ENCODE data around the gene RPS6KA2. TPM values are rescaled to one million over a fixed set of nuclear protein-coding genes. Genes with fewer than 3 reads are reported as not detected.
A peak's percentile ranks its signal among the peaks of the same experiment; 100 is the strongest.

Gene RPS6KA2
- total RNA-seq, 1 experiment from 2014 or later = 7.2 TPM

- no peaks in the 10 kb centered on the region for H3K9me3 ChIP-seq (ENCODE audit: low read length)
- H3K9me2 ChIP-seq (replicated peaks; ENCODE audit: insufficient read depth, low read length) = no peaks in the 10 kb centered on the region
Measured at GRCh38 chr6:166377721-166378120, 249.3 kb downstream of the RPS6KA2 start.

GRCh38 chr6:166375013-166375412, 252.0 kb downstream of the RPS6KA2 start:
- Histone ChIP-seq H3K4me3 (ENCODE audit: low read length) (no peak overlapping the region), H2AFZ (ENCODE audit: low read length) (no peak overlapping the region), H3K36me3 (ENCODE audit: insufficient read depth, low read length) (no peaks in the 10 kb centered on the region; the same call in 1 of the 2 replicates), H3K9ac (ENCODE audit: low read length) (no peak overlapping the region), H3K79me2 (ENCODE audit: low read length) (peaks cover 52% of the 10 kb centered on the region), H3K9me3 (ENCODE audit: low read length) (no peaks in the 10 kb centered on the region), H3K4me1 (ENCODE audit: low read length) (peaks cover 7% of the 10 kb centered on the region), H4K20me1 (ENCODE audit: insufficient read depth, low read depth, low read length) (no peaks in the 10 kb centered on the region), H3K4me2 (ENCODE audit: low read depth, low read length, poor library complexity, severe bottlenecking) (no peak overlapping the region), H3K27me3 (ENCODE audit: low read length) (no peaks in the 10 kb centered on the region), H3K9me2 (replicated peaks; ENCODE audit: insufficient read depth, low read length) (no peaks in the 10 kb centered on the region), H3K27ac (ENCODE audit: low read length) (no peak overlapping the region)
- no peak for DNase-seq

More at GRCh38 chr6:166377721-166378120, 249.3 kb downstream of the RPS6KA2 start:
- Histone ChIP-seq H2AFZ (ENCODE audit: low read length) (no peak overlapping the region), H3K79me2 (ENCODE audit: low read length) (peaks cover 73% of the 10 kb centered on the region), H3K9ac (ENCODE audit: low read length) (no peak overlapping the region), H4K20me1 (ENCODE audit: insufficient read depth, low read depth, low read length) (no peaks in the 10 kb centered on the region), H3K4me3 (ENCODE audit: low read length) (no peak overlapping the region), H3K27ac (ENCODE audit: low read length) (no peak overlapping the region), H3K36me3 (ENCODE audit: insufficient read depth, low read length) (no peaks in the 10 kb centered on the region; the same call in 1 of the 2 replicates), H3K4me1 (ENCODE audit: low read length) (peaks cover 13% of the 10 kb centered on the region), H3K27me3 (ENCODE audit: low read length) (no peaks in the 10 kb centered on the region), H3K4me2 (ENCODE audit: low read depth, low read length, poor library complexity, severe bottlenecking) (no peak overlapping the region)
- DNase-seq = no peak

DNA sequence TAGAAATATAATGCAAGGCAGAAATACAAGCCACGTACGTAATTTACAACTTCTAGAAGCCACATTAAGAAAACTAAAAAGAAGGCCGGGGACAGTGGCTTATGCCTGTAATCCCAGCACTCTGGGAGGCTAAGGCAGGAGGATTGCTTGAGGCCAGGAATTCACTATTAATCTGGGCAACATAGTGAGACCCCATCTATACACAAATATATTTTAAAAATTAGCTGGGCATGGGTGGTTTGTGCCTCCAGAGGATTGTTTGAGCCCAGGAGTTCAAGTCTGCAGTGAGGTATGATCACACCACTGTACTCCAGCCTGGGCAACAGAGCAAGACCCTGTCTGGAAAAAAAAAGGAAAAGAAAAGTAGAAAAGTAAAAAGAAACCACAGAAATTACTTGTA, 256.6 kb downstream of the RPS6KA2 start:
- Histone ChIP-seq H3K9me3 (ENCODE audit: low read length) (no peaks in the 10 kb centered on the region), H3K4me1 (ENCODE audit: low read length) (peaks cover 18% of the 10 kb centered on the region), H3K9me2 (replicated peaks; ENCODE audit: insufficient read depth, low read length) (no peaks in the 10 kb centered on the region), H3K4me3 (ENCODE audit: low read length) (no peak overlapping the region), H3K4me2 (ENCODE audit: low read depth, low read length, poor library complexity, severe bottlenecking) (no peak overlapping the region), H3K79me2 (ENCODE audit: low read length) (peaks cover 15% of the 10 kb centered on the region), H3K27me3 (ENCODE audit: low read length) (no peaks in the 10 kb centered on the region), H4K20me1 (ENCODE audit: insufficient read depth, low read depth, low read length) (no peaks in the 10 kb centered on the region), H3K27ac (ENCODE audit: low read length) (no peak overlapping the region), H2AFZ (ENCODE audit: low read length) (no peak overlapping the region), H3K36me3 (ENCODE audit: insufficient read depth, low read length) (no peaks in the 10 kb centered on the region; the same call in 1 of the 2 replicates), H3K9ac (ENCODE audit: low read length) (no peak overlapping the region)
- no peak for DNase-seq

GRCh38 chr6:166369782-166370181, 257.3 kb downstream of the RPS6KA2 start:
- Histone ChIP-seq H3K79me2 (ENCODE audit: low read length) (peaks cover 15% of the 10 kb centered on the region), H3K9ac (ENCODE audit: low read length) (no peak overlapping the region), H3K4me2 (ENCODE audit: low read depth, low read length, poor library complexity, severe bottlenecking) (no peak overlapping the region), H3K4me3 (ENCODE audit: low read length) (no peak overlapping the region), H4K20me1 (ENCODE audit: insufficient read depth, low read depth, low read length) (no peaks in the 10 kb centered on the region), H3K9me2 (replicated peaks; ENCODE audit: insufficient read depth, low read length) (no peaks in the 10 kb centered on the region), H2AFZ (ENCODE audit: low read length) (no peak overlapping the region), H3K27ac (ENCODE audit: low read length) (0 out of 2 replicates have a peak overlapping the region, but pooled peaks have one; percentile 3), H3K4me1 (ENCODE audit: low read length) (peaks cover 25% of the 10 kb centered on the region), H3K27me3 (ENCODE audit: low read length) (no peaks in the 10 kb centered on the region), H3K9me3 (ENCODE audit: low read length) (no peaks in the 10 kb centered on the region), H3K36me3 (ENCODE audit: insufficient read depth, low read length) (no peaks in the 10 kb centered on the region; the same call in 1 of the 2 replicates)
- DNase-seq = no peak

DNA sequence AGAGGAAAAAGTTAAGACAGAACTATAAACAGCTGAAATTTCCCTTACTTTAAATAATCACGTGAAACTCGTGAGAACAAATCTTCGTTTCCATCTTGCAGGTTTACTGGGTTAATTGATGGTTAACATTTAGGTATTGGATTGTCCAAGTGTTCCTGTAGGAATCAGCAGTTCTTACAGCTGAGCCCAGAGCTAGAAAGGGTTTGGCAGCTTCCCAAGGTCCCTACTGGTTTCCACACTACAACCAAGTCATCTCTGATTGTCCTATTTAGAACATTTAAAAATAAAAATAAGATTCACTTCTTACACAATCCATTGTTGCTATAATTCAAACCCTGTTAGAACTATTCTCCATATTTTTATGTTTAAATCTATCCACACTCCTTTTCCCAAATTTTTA, 260.1 kb downstream of the RPS6KA2 start:
- no peaks in the 10 kb centered on the region for H3K79me2 ChIP-seq (ENCODE audit: low read length)
- DNase-seq = no peak
- no peak overlapping the region for H3K4me2 ChIP-seq (ENCODE audit: low read depth, low read length, poor library complexity, severe bottlenecking)
- no peaks in the 10 kb centered on the region for H4K20me1 ChIP-seq (ENCODE audit: insufficient read depth, low read depth, low read length)
- no peaks in the 10 kb centered on the region for H3K9me3 ChIP-seq (ENCODE audit: low read length)
- no peaks in the 10 kb centered on the region for H3K27me3 ChIP-seq (ENCODE audit: low read length)
- no peak overlapping the region for H3K9ac ChIP-seq (ENCODE audit: low read length)
- H3K27ac ChIP-seq (ENCODE audit: low read length) = no peak overlapping the region
- no peaks in the 10 kb centered on the region for H3K9me2 ChIP-seq (replicated peaks; ENCODE audit: insufficient read depth, low read length)
- H2AFZ ChIP-seq (ENCODE audit: low read length) = no peak overlapping the region
- H3K4me3 ChIP-seq (ENCODE audit: low read length) = no peak overlapping the region
- no peaks in the 10 kb centered on the region; the same call in 1 of the 2 replicates for H3K36me3 ChIP-seq (ENCODE audit: insufficient read depth, low read length)
- H3K4me1 ChIP-seq (ENCODE audit: low read length) = peaks cover 27% of the 10 kb centered on the region

GRCh38 chr6:166365806-166366205, 261.2 kb downstream of the RPS6KA2 start:
- Histone ChIP-seq H3K4me1 (ENCODE audit: low read length) (peaks cover 27% of the 10 kb centered on the region), H3K36me3 (ENCODE audit: insufficient read depth, low read length) (no peaks in the 10 kb centered on the region; the same call in 1 of the 2 replicates), H3K4me2 (ENCODE audit: low read depth, low read length, poor library complexity, severe bottlenecking) (peak overlapping the region; percentile 34), H3K9me2 (replicated peaks; ENCODE audit: insufficient read depth, low read length) (no peaks in the 10 kb centered on the region), H3K9ac (ENCODE audit: low read length) (no peak overlapping the region), H3K9me3 (ENCODE audit: low read length) (no peaks in the 10 kb centered on the region), H3K27ac (ENCODE audit: low read length) (peak overlapping the region; percentile 43), H4K20me1 (ENCODE audit: insufficient read depth, low read depth, low read length) (no peaks in the 10 kb centered on the region), H3K27me3 (ENCODE audit: low read length) (no peaks in the 10 kb centered on the region), H3K79me2 (ENCODE audit: low read length) (no peaks in the 10 kb centered on the region), H3K4me3 (ENCODE audit: low read length) (peak overlapping the region; percentile 4; the same call in 1 of the 2 replicates), H2AFZ (ENCODE audit: low read length) (no peak overlapping the region)
- DNase-seq = no peak

DNA sequence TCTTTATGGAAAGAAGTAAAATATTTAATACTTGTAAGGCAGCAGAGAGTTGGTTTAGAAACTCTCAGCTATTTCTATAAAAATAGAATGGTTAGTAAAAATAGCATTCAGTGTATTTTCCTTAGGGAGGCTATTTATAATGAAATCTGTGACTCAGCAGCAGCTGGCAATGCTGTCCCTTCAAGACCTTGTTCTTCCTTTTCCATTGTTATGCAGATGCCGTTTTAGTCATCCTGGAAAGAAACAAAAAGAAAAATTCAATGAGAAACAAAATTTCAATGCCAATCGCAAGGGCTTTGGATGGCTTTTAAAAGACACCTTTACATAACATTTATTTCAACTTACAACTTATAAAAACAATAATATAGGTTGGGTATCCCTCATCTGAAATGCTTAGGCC, 261.8 kb downstream of the RPS6KA2 start:
- 0 out of 2 replicates have a peak overlapping the region, but pooled peaks have one; percentile 17 for H3K4me3 ChIP-seq (ENCODE audit: low read length)
- H3K4me2 ChIP-seq (ENCODE audit: low read depth, low read length, poor library complexity, severe bottlenecking) = peak overlapping the region; percentile 34
- H3K27ac ChIP-seq (ENCODE audit: low read length) = peak overlapping the region; percentile 43; the same call in 1 of the 2 replicates
- H4K20me1 ChIP-seq (ENCODE audit: insufficient read depth, low read depth, low read length) = no peaks in the 10 kb centered on the region
- no peaks in the 10 kb centered on the region for H3K9me3 ChIP-seq (ENCODE audit: low read length)
- no peaks in the 10 kb centered on the region for H3K27me3 ChIP-seq (ENCODE audit: low read length)
- peaks cover 27% of the 10 kb centered on the region for H3K4me1 ChIP-seq (ENCODE audit: low read length)
- no peak overlapping the region for H3K9ac ChIP-seq (ENCODE audit: low read length)
- H3K36me3 ChIP-seq (ENCODE audit: insufficient read depth, low read length) = no peaks in the 10 kb centered on the region; the same call in 1 of the 2 replicates
- no peaks in the 10 kb centered on the region for H3K79me2 ChIP-seq (ENCODE audit: low read length)
- H2AFZ ChIP-seq (ENCODE audit: low read length) = no peak overlapping the region
- no peaks in the 10 kb centered on the region for H3K9me2 ChIP-seq (replicated peaks; ENCODE audit: insufficient read depth, low read length)
- DNase-seq = no peak

DNA sequence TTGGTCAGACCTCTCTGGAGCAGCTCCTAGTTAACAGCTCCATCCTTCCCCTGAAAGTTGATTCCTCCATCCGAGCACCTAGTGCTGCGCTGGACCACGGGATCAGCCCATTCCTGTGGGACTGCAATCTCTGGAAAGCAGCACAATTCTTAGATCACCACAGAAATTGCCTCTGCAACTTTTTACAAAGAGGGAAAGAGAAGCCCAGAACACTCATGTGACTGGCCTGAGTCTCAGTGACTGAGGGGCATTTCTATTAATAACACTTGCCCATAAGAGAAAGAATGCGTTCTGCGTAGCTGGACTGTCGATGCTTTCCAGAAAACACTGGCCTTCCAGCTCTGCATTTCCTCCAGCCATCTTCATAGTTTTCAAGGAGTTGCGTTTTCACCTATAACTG, 262.6 kb downstream of the RPS6KA2 start:
- Histone ChIP-seq H3K27ac (ENCODE audit: low read length) (no peak overlapping the region), H4K20me1 (ENCODE audit: insufficient read depth, low read depth, low read length) (no peaks in the 10 kb centered on the region), H3K9me2 (replicated peaks; ENCODE audit: insufficient read depth, low read length) (no peaks in the 10 kb centered on the region), H3K36me3 (ENCODE audit: insufficient read depth, low read length) (no peaks in the 10 kb centered on the region; the same call in 1 of the 2 replicates), H3K27me3 (ENCODE audit: low read length) (no peaks in the 10 kb centered on the region), H3K4me2 (ENCODE audit: low read depth, low read length, poor library complexity, severe bottlenecking) (no peak overlapping the region), H3K9ac (ENCODE audit: low read length) (no peak overlapping the region), H3K79me2 (ENCODE audit: low read length) (no peaks in the 10 kb centered on the region), H2AFZ (ENCODE audit: low read length) (no peak overlapping the region), H3K4me3 (ENCODE audit: low read length) (no peak overlapping the region), H3K4me1 (ENCODE audit: low read length) (peaks cover 22% of the 10 kb centered on the region), H3K9me3 (ENCODE audit: low read length) (no peaks in the 10 kb centered on the region)
- no peak for DNase-seq
